IMR-90 (cell line): ENCODE measurements around the gene CCDC12. TPM values are rescaled to one million over a fixed set of nuclear protein-coding genes. Genes with fewer than 3 reads are reported as not detected.

ENCODE experiments used
- ATAC-seq: fragments of 200-7000 bp; cut with Tn5 transposase; 2 replicates; pipeline ENCODE4 v1.9.1; 2020; ENCODE audit warnings: low read depth, mild to moderate bottlenecking, moderate library complexity
- BruUV-seq: library from RNA; stranded (reverse); fragments of 400-500 nt; replicated peaks from 2 replicates; lab custom pipeline; 2021; lab: Mats Ljungman, UMichigan
- CTCF ChIA-PET: fragments of 300-600 bp; formaldehyde crosslinking; extraction: SDS; loops from one replicate; lab custom pipeline; 2021; ENCODE audit warnings: antibody characterized with exemption; lab: Yijun Ruan, JAX
- POLR2A ChIA-PET: fragments of 300-600 bp; sonication (Branson Sonifier 250); formaldehyde crosslinking; loops from one replicate; lab custom pipeline; 2022; ENCODE audit warnings: antibody characterized with exemption; ENCODE audit not compliant: unreplicated experiment; lab: Charles Lee
- DNase-seq: peaks from one replicate; pipeline ENCODE4 v3.0.0; 2013
- H2AFZ ChIP-seq: replicated peaks from 2 replicates; pipeline ENCODE3; 2013; ENCODE audit warnings: low read length, mild to moderate bottlenecking; ENCODE audit not compliant: poor library complexity
- H2AK5ac ChIP-seq: 2 replicates; pipeline ENCODE4 v1.6.1; 2013; ENCODE audit warnings: low read depth, low read length, inconsistent platforms
- H2AK9ac ChIP-seq: replicated peaks from 2 replicates; pipeline ENCODE3; 2013; ENCODE audit warnings: mild to moderate bottlenecking, low read depth, low read length, moderate library complexity; ENCODE audit not compliant: poor library complexity
- H2BK120ac ChIP-seq: 2 replicates; pipeline ENCODE4 v1.6.1; 2013; ENCODE audit warnings: low read depth, low read length, inconsistent platforms
- H2BK15ac ChIP-seq: 3 replicates; pipeline ENCODE4 v1.6.1; 2013; ENCODE audit warnings: low read depth, low read length, inconsistent platforms
- H2BK20ac ChIP-seq: 2 replicates; pipeline ENCODE4 v1.6.1; 2013; ENCODE audit warnings: low read depth, mild to moderate bottlenecking, inconsistent platforms, low read length, moderate library complexity
- H2BK5ac ChIP-seq: 2 replicates; pipeline ENCODE4 v1.6.1; 2013; ENCODE audit warnings: mild to moderate bottlenecking, low read depth, low read length, inconsistent platforms; ENCODE audit not compliant: poor library complexity, severe bottlenecking
- H3K14ac ChIP-seq: replicated peaks from 2 replicates; pipeline ENCODE4 v1.6.1; 2013; ENCODE audit warnings: low read depth, low read length, inconsistent platforms
- H3K18ac ChIP-seq: 2 replicates; pipeline ENCODE4 v1.6.1; 2013; ENCODE audit warnings: low read depth, low read length, control low read depth
- H3K23ac ChIP-seq: 2 replicates; pipeline ENCODE4 v1.6.1; 2013; ENCODE audit warnings: low read depth, low read length, inconsistent platforms
- H3K27ac ChIP-seq: 2 replicates; pipeline ENCODE4 v1.5.1; 2013; ENCODE audit warnings: mild to moderate bottlenecking, control low read depth, low read length; ENCODE audit not compliant: insufficient read depth
- H3K27me3 ChIP-seq: 2 replicates; pipeline ENCODE4 v1.6.1; 2013; ENCODE audit warnings: low read length; ENCODE audit not compliant: control insufficient read depth, insufficient read depth
- H3K36me3 ChIP-seq: 2 replicates; pipeline ENCODE4 v1.6.1; 2013; ENCODE audit warnings: low read length, mixed read lengths; ENCODE audit not compliant: control insufficient read depth, insufficient read depth
- H3K4ac ChIP-seq: 2 replicates; pipeline ENCODE4 v1.6.1; 2013; ENCODE audit warnings: low read depth, low read length, inconsistent platforms
- H3K4me1 ChIP-seq: 2 replicates; pipeline ENCODE4 v1.6.1; 2013; ENCODE audit warnings: low read length, mixed read lengths; ENCODE audit not compliant: control insufficient read depth, insufficient read depth
- H3K4me2 ChIP-seq: 2 replicates; pipeline ENCODE4 v1.6.1; 2013; ENCODE audit warnings: low read depth, mild to moderate bottlenecking, control low read depth, low read length, moderate library complexity
- H3K4me3 ChIP-seq: 2 replicates; pipeline ENCODE4 v1.5.1; 2013; ENCODE audit warnings: low read depth, mild to moderate bottlenecking, control low read depth, low read length, moderate library complexity; ENCODE audit not compliant: insufficient read depth
- H3K56ac ChIP-seq: 2 replicates; pipeline ENCODE4 v1.6.1; 2013; ENCODE audit warnings: low read length, inconsistent platforms; ENCODE audit not compliant: insufficient read depth; ENCODE audit errors: extremely low read depth
- H3K79me1 ChIP-seq, 2 experiments: 2 replicates each; pipeline ENCODE4 v1.6.1; 2013; ENCODE audit warnings: low read length in 2 of 2, inconsistent platforms in 1 of 2, low read depth in 1 of 2
- H3K9ac ChIP-seq: 2 replicates; pipeline ENCODE4 v1.6.1; 2013; ENCODE audit warnings: low read depth, low read length, control low read depth
- H3K9me1 ChIP-seq: 2 replicates; pipeline ENCODE4 v1.6.1; 2013; ENCODE audit warnings: low read length, inconsistent platforms; ENCODE audit not compliant: insufficient read depth
- H3K9me3 ChIP-seq: 2 replicates; pipeline ENCODE4 v1.6.1; 2013; ENCODE audit warnings: low read length; ENCODE audit not compliant: control insufficient read depth, insufficient read depth
- H4K20me1 ChIP-seq: 2 replicates; pipeline ENCODE4 v1.6.1; 2013; ENCODE audit warnings: low read length, inconsistent platforms; ENCODE audit not compliant: insufficient read depth
- H4K5ac ChIP-seq: 2 replicates; pipeline ENCODE4 v1.6.1; 2013; ENCODE audit warnings: mild to moderate bottlenecking, low read depth, low read length, control low read depth
- H4K8ac ChIP-seq, 2 experiments: 2 replicates each; pipeline ENCODE4 v1.6.1; 2013; ENCODE audit warnings: low read depth in 2 of 2, low read length in 2 of 2, control low read depth in 1 of 2, inconsistent platforms in 1 of 2
- H4K91ac ChIP-seq: 2 replicates; pipeline ENCODE4 v1.6.1; 2013; ENCODE audit warnings: low read depth, low read length, inconsistent platforms; ENCODE audit not compliant: insufficient read depth
- BHLHE40 ChIP-seq: fragments of 150-350 bp; IDR thresholded peaks from 2 replicates; pipeline ENCODE4 v1.6.1; 2016; ENCODE audit warnings: mild to moderate bottlenecking, low read depth, low read length
- CHD1 ChIP-seq: IDR thresholded peaks from 2 replicates; pipeline ENCODE4 v1.6.1; 2012; ENCODE audit warnings: low read depth, low read length, improper control_type of control experiment
- CTCF ChIP-seq: conservative IDR thresholded peaks from 2 replicates; pipeline ENCODE4 v1.5.1; 2012; ENCODE audit warnings: mild to moderate bottlenecking, low read depth, low read length, improper control_type of control experiment
- ELK1 ChIP-seq: fragments of 150-350 bp; IDR thresholded peaks from 2 replicates; pipeline ENCODE4 v1.6.1; 2016; ENCODE audit warnings: low read depth, mild to moderate bottlenecking, low read length, moderate library complexity, borderline replicate concordance
- FOS ChIP-seq: fragments of 150-350 bp; IDR thresholded peaks from 2 replicates; pipeline ENCODE4 v1.6.1; 2016; ENCODE audit warnings: low read depth, low read length
- MAFK ChIP-seq: IDR thresholded peaks from 2 replicates; pipeline ENCODE4 v1.6.1; 2012; ENCODE audit warnings: low read depth, low read length, improper control_type of control experiment
- MAZ ChIP-seq: IDR thresholded peaks from 2 replicates; pipeline ENCODE4 v1.6.1; 2012; ENCODE audit warnings: low read depth, mild to moderate bottlenecking, low read length, improper control_type of control experiment, moderate library complexity, borderline replicate concordance
- MXI1 ChIP-seq: IDR thresholded peaks from 2 replicates; pipeline ENCODE4 v1.6.1; 2012; ENCODE audit warnings: low read depth, mild to moderate bottlenecking, low read length, moderate library complexity, borderline replicate concordance
- NFE2L2 ChIP-seq: fragments of 150-350 bp; IDR thresholded peaks from 2 replicates; pipeline ENCODE4 v1.6.1; 2016; ENCODE audit warnings: low read depth, mild to moderate bottlenecking, low read length
- POLR2A ChIP-seq: IDR thresholded peaks from 2 replicates; pipeline ENCODE4 v1.6.1; 2012; ENCODE audit warnings: mild to moderate bottlenecking, low read depth, low read length
- RAD21 ChIP-seq: IDR thresholded peaks from 2 replicates; pipeline ENCODE4 v1.6.1; 2012; ENCODE audit warnings: low read length, improper control_type of control experiment
- RCOR1 ChIP-seq: IDR thresholded peaks from 2 replicates; pipeline ENCODE4 v1.6.1; 2012; ENCODE audit warnings: mild to moderate bottlenecking, low read length, improper control_type of control experiment; ENCODE audit not compliant: insufficient replicate concordance
- RFX5 ChIP-seq: IDR thresholded peaks from 2 replicates; pipeline ENCODE4 v1.8.0; 2012; ENCODE audit warnings: low read depth, mild to moderate bottlenecking, low read length, moderate library complexity
- SMC3 ChIP-seq: fragments of 150-350 bp; IDR thresholded peaks from 2 replicates; pipeline ENCODE4 v1.6.1; 2016; ENCODE audit warnings: low read depth, mild to moderate bottlenecking, antibody characterized with exemption, low read length, moderate library complexity
- USF2 ChIP-seq: fragments of 150-350 bp; IDR thresholded peaks from 2 replicates; pipeline ENCODE4 v1.6.1; 2017; ENCODE audit warnings: mild to moderate bottlenecking, antibody characterized with exemption, low read length, low read depth
- WGBS, 2 experiments: methylation state at CpG; one replicate each; pipeline versions ENCODE4 v1.1.5 to v1.1.7; 2013; ENCODE audit warnings: missing lambda C conversion rate in 2 of 2; ENCODE audit not compliant: insufficient read length in 1 of 2; ENCODE audit errors: extremely low coverage in 2 of 2; 5-methylcytosine and 5-hydroxymethylcytosine counted together
- dilution Hi-C: fragments of 300-500 bp; cut with HindIII; formaldehyde crosslinking; loops from one replicate; pipeline ENCODE4 v1.14.3; 2018; ENCODE audit warnings: low sequenced_read_pairs; ENCODE audit not compliant: unreplicated experiment
- in situ Hi-C: fragments of 300-500 bp; cut with MboI; formaldehyde crosslinking; loops from 3 replicates; pipeline ENCODE4 v1.14.3; 2019; ENCODE audit warnings: low sequenced_read_pairs, inconsistent platforms, mixed read lengths
- intact Hi-C: fragments of 100-400 bp; cut with micrococcal nuclease; formaldehyde crosslinking; loops from 2 replicates; pipeline ENCODE4 v1.10.0; 2022
- polyA plus RNA-seq, 3 experiments: library from polyadenylated mRNA; depleted of rRNA; stranded (reverse); fragments of >200 nt; gene quantifications; 2 replicates each; pipeline ENCODE4 v1.2.3, GENCODE V29; 2012; ENCODE audit warnings: low replicate concordance in 1 of 3
- total RNA-seq: library from RNA; depleted of rRNA; stranded (reverse); fragments of >200 nt; gene quantifications from 2 replicates; pipeline ENCODE4 v1.2.3, GENCODE V29; 2012

The CCDC12 gene
- total and polyA plus RNA-seq, 2 of the 4 experiments (the other 2 are of a cell fraction): 15.2 to 35.1 TPM

GRCh38 chr3:46926871-46927717 lies 49.5 kb downstream of the CCDC12 start:
- H3K9ac ChIP-seq: no peak overlapping the region
- H3K4me3 ChIP-seq: no peak overlapping the region
- no peak overlapping the region for H4K91ac ChIP-seq
- H3K4ac ChIP-seq: no peak overlapping the region
- no peak overlapping the region for H2BK20ac ChIP-seq
- H3K56ac ChIP-seq: no peak overlapping the region
- H2BK120ac ChIP-seq: no peak overlapping the region
- peaks cover 43% of the 10 kb centered on the region for H4K20me1 ChIP-seq
- peaks cover 40% of the 10 kb centered on the region for H3K36me3 ChIP-seq
- peaks cover 17% of the 10 kb centered on the region for H3K9me1 ChIP-seq
- H3K4me1 ChIP-seq: peaks cover 21% of the 10 kb centered on the region
- dilution Hi-C loops (no loop called here), intact Hi-C loops (no loop called here), in situ Hi-C loops (no loop called here)
- no peaks in the 10 kb centered on the region for H3K27me3 ChIP-seq
- no peak overlapping the region for H3K14ac ChIP-seq
- no peak overlapping the region for H4K5ac ChIP-seq
- peak overlapping the region; percentile 5 for H2AK9ac ChIP-seq
- no peak overlapping the region for H3K4me2 ChIP-seq
- no peak overlapping the region for H3K27ac ChIP-seq
- H3K79me1 ChIP-seq: peaks cover 29 to 80% of the 10 kb centered on the region in 2 experiments
- DNase-seq (no peak), ATAC-seq (no peak)
- WGBS, 2 experiments: 96% methylated on average over 4 of the region's 15 CpGs; no CpG with 5 or more reads in 1 of the 2 experiments
- H4K8ac ChIP-seq: no peak overlapping the region
- no peak overlapping the region for H2BK15ac ChIP-seq
- no peaks in the 10 kb centered on the region for H3K9me3 ChIP-seq
- H3K18ac ChIP-seq: no peak overlapping the region
- ChIA-PET POLR2A (interaction anchor here (0.6 kb wide), 1 partner anchor 50 kb away, joined by 3 read pairs; no protein-coding TSS in a partner anchor), CTCF (no interaction called here)
- H2AK5ac ChIP-seq: no peak overlapping the region
- H2AFZ ChIP-seq: no peak overlapping the region
- H3K23ac ChIP-seq: no peak overlapping the region
- no TSS peak for BruUV-seq
- no peak overlapping the region for H2BK5ac ChIP-seq
- TF ChIP-seq RAD21 (no peak), CHD1 (no peak), RFX5 (no peak), BHLHE40 (no peak), MAZ (no peak), RCOR1 (no peak), MAFK (no peak), CTCF (no peak), USF2 (no peak), POLR2A (no peak), FOS (no peak), MXI1 (no peak), ELK1 (no peak), NFE2L2 (no peak), SMC3 (no peak)
